Measurements from ENCODE around the gene HOXD8.

HOXD8 gene

GRCh38 chr2:176128982-176129796 is at the start of gene HOXD8:
Gene HOXD8 (plus strand): TSS chr2:176129705. CDS start chr2:176130367, 662 bp downstream.
- peak; percentile 73 for DNase-seq (ENCODE audit: low read depth)

GRCh38 chr2:176079831-176080539 is 49.5 kb upstream of the HOXD8 start:
- peak overlapping the region; percentile 17 for H3K4me3 ChIP-seq (ENCODE audit: low read depth, low read length)
- no peak for DNase-seq (ENCODE audit: low read depth)

More at GRCh38 chr2:176128982-176129796, at the start of gene HOXD8:
- H3K4me3 ChIP-seq (ENCODE audit: low read depth, low read length): peak within 1 kb of the TSS; percentile 48

- H3K4me3 ChIP-seq (ENCODE audit: low read depth, low read length): peak overlapping the region; percentile 17
- DNase-seq (ENCODE audit: low read depth): no peak
These were observed 48.7 kb upstream of the HOXD8 start for GRCh38 chr2:176080540-176081375.

GRCh38 chr2:176081376-176081836 is 48.1 kb upstream of the HOXD8 start:
- DNase-seq (ENCODE audit: low read depth): no peak
- H3K4me3 ChIP-seq (ENCODE audit: low read depth, low read length): no peak overlapping the region

GRCh38 chr2:176081837-176082524 is 47.5 kb upstream of the HOXD8 start:
- no peak overlapping the region for H3K4me3 ChIP-seq (ENCODE audit: low read depth, low read length)
- DNase-seq (ENCODE audit: low read depth): no peak

GRCh38 chr2:176082525-176082823 is 47.0 kb upstream of the HOXD8 start:
- no peak overlapping the region for H3K4me3 ChIP-seq (ENCODE audit: low read depth, low read length)
- DNase-seq (ENCODE audit: low read depth): no peak

GRCh38 chr2:176082824-176083751 is 46.4 kb upstream of the HOXD8 start:
- no peak overlapping the region for H3K4me3 ChIP-seq (ENCODE audit: low read depth, low read length)
- no peak for DNase-seq (ENCODE audit: low read depth)

- no peak within 1 kb of the TSS for H3K4me3 ChIP-seq (ENCODE audit: low read depth, low read length)
- DNase-seq (ENCODE audit: low read depth): no peak
These were observed 45.7 kb upstream of the HOXD8 start, which contains the start of gene EVX2 for GRCh38 chr2:176083796-176084261. Gene EVX2 (minus strand): TSS chr2:176083962. CDS start chr2:176083776, 186 bp downstream.

- no peak for DNase-seq (ENCODE audit: low read depth)
- H3K4me3 ChIP-seq (ENCODE audit: low read depth, low read length): no peak overlapping the region
These were observed 44.8 kb upstream of the HOXD8 start for GRCh38 chr2:176084611-176085119.

GRCh38 chr2:176085120-176085788 is 44.3 kb upstream of the HOXD8 start:
- H3K4me3 ChIP-seq (ENCODE audit: low read depth, low read length): no peak overlapping the region

GRCh38 chr2:176085861-176086771 is 43.4 kb upstream of the HOXD8 start:
- no peak overlapping the region for H3K4me3 ChIP-seq (ENCODE audit: low read depth, low read length)
- no peak for DNase-seq (ENCODE audit: low read depth)

More at GRCh38 chr2:176085120-176085788, 44.3 kb upstream of the HOXD8 start:
- DNase-seq (ENCODE audit: low read depth): no peak

GRCh38 chr2:176087330-176088047 is 42.0 kb upstream of the HOXD8 start:
- H3K4me3 ChIP-seq (ENCODE audit: low read depth, low read length): peak overlapping the region; percentile 37

GRCh38 chr2:176088048-176088936 is 41.2 kb upstream of the HOXD8 start:
- peak overlapping the region; percentile 37 for H3K4me3 ChIP-seq (ENCODE audit: low read depth, low read length)
- no peak for DNase-seq (ENCODE audit: low read depth)

More at GRCh38 chr2:176087330-176088047, 42.0 kb upstream of the HOXD8 start:
- DNase-seq (ENCODE audit: low read depth): no peak

- H3K4me3 ChIP-seq (ENCODE audit: low read depth, low read length): no peak overlapping the region
- DNase-seq (ENCODE audit: low read depth): no peak
These were observed 40.3 kb upstream of the HOXD8 start for GRCh38 chr2:176088937-176089842.
